K562 (cell line): ENCODE data around the gene CRB2. TPM values are rescaled to one million over a fixed set of nuclear protein-coding genes. Genes with fewer than 3 reads are reported as not detected.

Experiments used
- ATAC-seq: fragments of 200-7000 bp; cut with Tn5 transposase; 3 replicates; pipeline ENCODE4 v1.9.1; 2020; ENCODE audit warnings: moderate library complexity
- BruUV-seq: library from RNA; stranded (reverse); fragments of 400-500 nt; replicated peaks from 2 replicates; lab custom pipeline; 2021; lab: Mats Ljungman, UMichigan
- CTCF ChIA-PET: fragments of 300-600 bp; formaldehyde crosslinking; extraction: SDS; loops from one replicate; lab custom pipeline; 2021; ENCODE audit warnings: low intra/inter-chr PET ratio; lab: Yijun Ruan, JAX
- POLR2A ChIA-PET: fragments of 300-600, 350-650 bp; sonication (Branson Sonifier 250); formaldehyde crosslinking; extraction: SDS; loops from one replicate; lab custom pipeline; 2021; ENCODE audit warnings: antibody characterized with exemption, inconsistent platforms; lab: Yijun Ruan, JAX
- DNase-seq, 4 experiments: peaks; one replicate each; pipeline versions ENCODE4 v3.0.0 to v3.0.0-alpha.2; 2011 to 2018; ENCODE audit warnings: low spot score in 3 of 4, mixed read lengths in 3 of 4; ENCODE audit errors: extremely low read depth in 1 of 4
- FAIRE-seq: peaks from 2 replicates; lab custom pipeline; 2011; peaks lifted over from hg19 to GRCh38; lab: Jason Lieb, UNC
- H2AFZ ChIP-seq: 2 replicates; pipeline ENCODE4 v1.6.0; 2011; ENCODE audit warnings: low read depth, low read length, control low read depth, inconsistent platforms
- H3K27ac ChIP-seq: fragments of 200-600 bp; 3 replicates; pipeline ENCODE4 v1.8.0; 2011; ENCODE audit warnings: low read depth, mild to moderate bottlenecking, control low read depth, inconsistent platforms, low read length, moderate library complexity, mixed read lengths; ENCODE audit errors: extremely low read depth
- H3K27me3 ChIP-seq, 2 experiments: fragments of 300-600 bp in 1 of 2; 2 replicates in 1 of 2; 3 replicates in 1 of 2; pipeline versions ENCODE4 v1.6.0 to v1.8.0; 2011; ENCODE audit warnings: inconsistent platforms in 2 of 2, low read length in 2 of 2, mild to moderate bottlenecking in 1 of 2, mixed read lengths in 1 of 2, moderate library complexity in 1 of 2; ENCODE audit not compliant: control insufficient read depth in 2 of 2, insufficient read depth in 2 of 2
- H3K36me3 ChIP-seq: fragments of 300-600 bp; 3 replicates; pipeline ENCODE4 v1.8.0; 2011; ENCODE audit warnings: mild to moderate bottlenecking, low read length, inconsistent platforms; ENCODE audit not compliant: control insufficient read depth, insufficient read depth
- H3K4me1 ChIP-seq, 2 experiments: fragments of 200-600 bp in 1 of 2; replicated peaks in 1 of 2; 2 replicates in 1 of 2; 3 replicates in 1 of 2; pipeline versions ENCODE4 v1.5.1 to v1.8.0; 2011; ENCODE audit warnings: inconsistent platforms in 2 of 2, low read length in 2 of 2, mild to moderate bottlenecking in 1 of 2, mixed read lengths in 1 of 2, moderate library complexity in 1 of 2; ENCODE audit not compliant: control insufficient read depth in 2 of 2, insufficient read depth in 2 of 2
- H3K4me2 ChIP-seq: 2 replicates; pipeline ENCODE4 v1.6.1; 2011; ENCODE audit warnings: low read length, control low read depth, inconsistent platforms, mixed read lengths; ENCODE audit not compliant: insufficient read depth
- H3K4me3 ChIP-seq: fragments of 200-600 bp; sonication (generic), shearing (Covaris generic); 2 replicates; pipeline ENCODE4 v1.5.1; 2016; ENCODE audit warnings: control low read depth, inconsistent platforms
- H3K79me2 ChIP-seq: fragments of 200-600 bp; 3 replicates; pipeline ENCODE4 v1.8.0; 2011; ENCODE audit warnings: low read length, inconsistent platforms; ENCODE audit not compliant: control insufficient read depth, insufficient read depth
- H3K9ac ChIP-seq, 2 experiments: 2 replicates each; pipeline versions ENCODE4 v1.6.0 to v1.6.1; 2011; ENCODE audit warnings: low read depth in 2 of 2, low read length in 2 of 2, control low read depth in 1 of 2, inconsistent platforms in 1 of 2, mild to moderate bottlenecking in 1 of 2, mixed read lengths in 1 of 2; ENCODE audit not compliant: insufficient read depth in 1 of 2
- H3K9me1 ChIP-seq: one replicate; pipeline ENCODE4 v1.6.0; 2011; ENCODE audit warnings: inconsistent platforms, mild to moderate bottlenecking, low read length, moderate library complexity; ENCODE audit not compliant: control insufficient read depth, insufficient read depth
- H3K9me3 ChIP-seq: replicated peaks from 2 replicates; pipeline ENCODE4 v1.5.1; 2011; ENCODE audit warnings: low read depth, low read length, inconsistent platforms; ENCODE audit not compliant: control insufficient read depth, insufficient read depth
- H4K20me1 ChIP-seq: replicated peaks from 2 replicates; pipeline ENCODE4 v1.6.1; 2011; ENCODE audit warnings: low read length, inconsistent platforms, mixed read lengths; ENCODE audit not compliant: control insufficient read depth, insufficient read depth
- CEBPG ChIP-seq, 3 experiments: fragments of 200-800 bp in 1 of 3; sonication (Bioruptor generic) in 1 of 3; sonication (generic) in 1 of 3; formaldehyde crosslinking in 1 of 3; IDR thresholded peaks in 2 of 3; conservative IDR thresholded peaks in 1 of 3; 2 replicates each; pipeline versions ENCODE4 v1.6.1 to v1.8.0; 2016 to 2022; ENCODE audit warnings: missing compliant biosample characterization in 2 of 3, missing genetic modification characterization in 2 of 3, mild to moderate bottlenecking in 1 of 3, missing genetic modification reagents in 1 of 3
- DMBX1 ChIP-seq: fragments of 250-450 bp; sonication (Bioruptor Pico); IDR thresholded peaks from 2 replicates; pipeline ENCODE4 v1.8.0; 2022; ENCODE audit warnings: inconsistent platforms, mild to moderate bottlenecking, moderate library complexity, borderline replicate concordance
- KLF1 ChIP-seq: fragments of 450-650 bp; IDR thresholded peaks from 2 replicates; pipeline ENCODE4 v1.6.1; 2016; ENCODE audit warnings: missing genetic modification characterization, missing compliant biosample characterization
- WGBS: fragments of 100-300 bp; shearing (Covaris generic); methylation state at CpG from one replicate; pipeline ENCODE4 v1.1.6; 2016; ENCODE audit warnings: low coverage, mixed read lengths; ENCODE audit not compliant: insufficient coverage; ENCODE audit errors: missing lambda C conversion rate; 5-methylcytosine and 5-hydroxymethylcytosine counted together
- in situ Hi-C: fragments of 300-500 bp; cut with MboI; formaldehyde crosslinking; loops from 4 replicates; pipeline ENCODE4 v1.15.0; 2018; ENCODE audit warnings: inconsistent platforms, mixed read lengths
- intact Hi-C: fragments of 100-400 bp; cut with micrococcal nuclease; formaldehyde crosslinking; loops from 2 replicates; pipeline ENCODE4 v1.14.2; 2022
- polyA plus RNA-seq, 8 experiments: library from polyadenylated mRNA; depleted of rRNA in 4 of 8; stranded (reverse) in 5 of 8; unstranded in 3 of 8; fragments of >200 nt; fragmentation: Nextera tagmentation in 2 of 8; fragmentation: Illumina TruSeq in 1 of 8; extraction: Ambion mirVana in 2 of 8; extraction: Trizol in 1 of 8; gene quantifications; 2 replicates each; pipeline versions ENCODE4 v1.2.1 to v1.2.3, GENCODE V29; 2011 to 2014; ENCODE audit warnings: inconsistent platforms in 1 of 8, missing spikeins in 1 of 8
- total RNA-seq, 7 experiments: library from RNA; depleted of rRNA in 6 of 7; stranded (reverse); fragments of >200 nt in 6 of 7; fragmentation: Illumina TruSeq in 2 of 7; extraction: Trizol in 2 of 7; gene quantifications; 2 replicates each; pipeline versions ENCODE4 v1.2.1 to v1.2.3, GENCODE V29; 2011 to 2021; ENCODE audit warnings: low replicate concordance in 1 of 7

The CRB2 gene
- total and polyA plus RNA-seq, 9 of the 15 experiments (the other 6 are each of a cell fraction or from before 2014, with no cell fraction given) = 0.13 to 1.2 (median 0.25) TPM; not detected in 2

- peak; percentile 67; the same call in 1 of the 2 replicates for TF ChIP-seq CEBPG (CRISPR knock-in tag; IDR thresholded peaks at IDR 0.05)
- peak in 1 of 2 experiments; percentile 56; a peak in 1 of 4 replicates for TF ChIP-seq CEBPG (tag; conservative IDR thresholded peaks at IDR 0.05 in 1 of 2, IDR thresholded peaks at IDR 0.05 in 1 of 2)
These were observed 32.6 kb upstream of the CRB2 start (continued) for GRCh38 chr9:123323196-123324013.

- CTCF ChIA-PET = no interaction called here
- Histone ChIP-seq H3K27me3 (no peaks in the 10 kb centered on the region), H3K4me1 (peaks cover 26% of the 10 kb centered on the region in 2 experiments), H3K9me3 (no peaks in the 10 kb centered on the region), H2AFZ (peak overlapping the region; percentile 59), H3K4me3 (no peak overlapping the region), H4K20me1 (no peaks in the 10 kb centered on the region), H3K79me2 (no peaks in the 10 kb centered on the region), H3K9me1 (no peaks in the 10 kb centered on the region), H3K9ac (peak overlapping the region in 1 of 2 experiments; percentile 37; a peak in 1 of 4 replicates), H3K36me3 (no peaks in the 10 kb centered on the region), H3K4me2 (no peak overlapping the region), H3K27ac (no peak overlapping the region)
- DNase-seq = no peak
- no peak for FAIRE-seq
- ATAC-seq = no peak
- POLR2A ChIA-PET = interaction anchor here (0.6 to 2.9 kb wide), 5 partner anchors 9 to 939 kb away, joined by 3 to 12 read pairs (median 5); no protein-coding TSS in a partner anchor
- TF ChIP-seq KLF1 (tag) (no peak), DMBX1 (CRISPR knock-in tag) (0 out of 2 replicates have a peak, but pooled peaks have one; percentile 2)
- no TSS peak for BruUV-seq
- intact Hi-C loops = no loop called here
- in situ Hi-C loops = no loop called here
- WGBS = 62% methylated on average over 7 of the region's 10 CpGs
These were observed 31.2 kb upstream of the CRB2 start for GRCh38 chr9:123324767-123325183.
